ENCODE measurements around the gene SLC6A11. TPM values are rescaled to one million over a fixed set of nuclear protein-coding genes. Genes with fewer than 3 reads are reported as not detected.

Gene SLC6A11
- total and polyA plus RNA-seq, 2 of the 8 experiments (the other 6 are each of a cell fraction or from before 2014, with no cell fraction given): 0.78 to 1.5 TPM

DNA sequence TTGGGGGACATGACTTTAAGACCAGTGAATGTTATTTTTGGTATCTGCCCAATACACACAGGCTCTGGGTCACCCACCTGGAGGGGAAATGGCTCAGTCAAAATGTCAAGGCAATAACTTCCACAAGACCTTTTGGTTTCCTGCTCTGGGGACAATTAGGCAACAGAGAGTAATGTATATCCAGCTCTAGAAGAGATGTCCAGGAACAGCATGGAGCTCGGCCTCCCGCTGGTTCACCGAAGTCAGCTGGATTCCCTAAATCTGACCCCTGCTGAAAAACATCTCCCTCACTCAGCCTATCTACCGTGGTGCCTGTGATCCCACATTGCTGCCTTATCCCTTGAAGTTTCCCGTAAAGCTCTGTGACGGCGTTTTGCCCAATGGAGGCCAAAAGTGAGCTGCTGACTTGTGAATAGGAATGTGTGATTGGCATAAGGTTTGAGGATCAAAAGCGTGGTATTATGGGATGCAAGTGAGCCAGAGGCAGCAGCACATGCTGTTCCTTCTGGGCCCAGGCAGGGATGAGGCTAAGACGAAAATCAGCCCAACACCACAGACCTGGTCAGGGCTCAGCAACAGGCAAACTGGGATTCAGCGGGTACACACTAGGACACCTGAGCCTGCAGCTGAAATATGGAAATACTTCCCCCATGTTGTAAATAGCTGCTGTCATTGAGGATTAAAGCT is 47.2 kb upstream of the SLC6A11 start (continued):
- TF ChIP-seq, protein P1, sequence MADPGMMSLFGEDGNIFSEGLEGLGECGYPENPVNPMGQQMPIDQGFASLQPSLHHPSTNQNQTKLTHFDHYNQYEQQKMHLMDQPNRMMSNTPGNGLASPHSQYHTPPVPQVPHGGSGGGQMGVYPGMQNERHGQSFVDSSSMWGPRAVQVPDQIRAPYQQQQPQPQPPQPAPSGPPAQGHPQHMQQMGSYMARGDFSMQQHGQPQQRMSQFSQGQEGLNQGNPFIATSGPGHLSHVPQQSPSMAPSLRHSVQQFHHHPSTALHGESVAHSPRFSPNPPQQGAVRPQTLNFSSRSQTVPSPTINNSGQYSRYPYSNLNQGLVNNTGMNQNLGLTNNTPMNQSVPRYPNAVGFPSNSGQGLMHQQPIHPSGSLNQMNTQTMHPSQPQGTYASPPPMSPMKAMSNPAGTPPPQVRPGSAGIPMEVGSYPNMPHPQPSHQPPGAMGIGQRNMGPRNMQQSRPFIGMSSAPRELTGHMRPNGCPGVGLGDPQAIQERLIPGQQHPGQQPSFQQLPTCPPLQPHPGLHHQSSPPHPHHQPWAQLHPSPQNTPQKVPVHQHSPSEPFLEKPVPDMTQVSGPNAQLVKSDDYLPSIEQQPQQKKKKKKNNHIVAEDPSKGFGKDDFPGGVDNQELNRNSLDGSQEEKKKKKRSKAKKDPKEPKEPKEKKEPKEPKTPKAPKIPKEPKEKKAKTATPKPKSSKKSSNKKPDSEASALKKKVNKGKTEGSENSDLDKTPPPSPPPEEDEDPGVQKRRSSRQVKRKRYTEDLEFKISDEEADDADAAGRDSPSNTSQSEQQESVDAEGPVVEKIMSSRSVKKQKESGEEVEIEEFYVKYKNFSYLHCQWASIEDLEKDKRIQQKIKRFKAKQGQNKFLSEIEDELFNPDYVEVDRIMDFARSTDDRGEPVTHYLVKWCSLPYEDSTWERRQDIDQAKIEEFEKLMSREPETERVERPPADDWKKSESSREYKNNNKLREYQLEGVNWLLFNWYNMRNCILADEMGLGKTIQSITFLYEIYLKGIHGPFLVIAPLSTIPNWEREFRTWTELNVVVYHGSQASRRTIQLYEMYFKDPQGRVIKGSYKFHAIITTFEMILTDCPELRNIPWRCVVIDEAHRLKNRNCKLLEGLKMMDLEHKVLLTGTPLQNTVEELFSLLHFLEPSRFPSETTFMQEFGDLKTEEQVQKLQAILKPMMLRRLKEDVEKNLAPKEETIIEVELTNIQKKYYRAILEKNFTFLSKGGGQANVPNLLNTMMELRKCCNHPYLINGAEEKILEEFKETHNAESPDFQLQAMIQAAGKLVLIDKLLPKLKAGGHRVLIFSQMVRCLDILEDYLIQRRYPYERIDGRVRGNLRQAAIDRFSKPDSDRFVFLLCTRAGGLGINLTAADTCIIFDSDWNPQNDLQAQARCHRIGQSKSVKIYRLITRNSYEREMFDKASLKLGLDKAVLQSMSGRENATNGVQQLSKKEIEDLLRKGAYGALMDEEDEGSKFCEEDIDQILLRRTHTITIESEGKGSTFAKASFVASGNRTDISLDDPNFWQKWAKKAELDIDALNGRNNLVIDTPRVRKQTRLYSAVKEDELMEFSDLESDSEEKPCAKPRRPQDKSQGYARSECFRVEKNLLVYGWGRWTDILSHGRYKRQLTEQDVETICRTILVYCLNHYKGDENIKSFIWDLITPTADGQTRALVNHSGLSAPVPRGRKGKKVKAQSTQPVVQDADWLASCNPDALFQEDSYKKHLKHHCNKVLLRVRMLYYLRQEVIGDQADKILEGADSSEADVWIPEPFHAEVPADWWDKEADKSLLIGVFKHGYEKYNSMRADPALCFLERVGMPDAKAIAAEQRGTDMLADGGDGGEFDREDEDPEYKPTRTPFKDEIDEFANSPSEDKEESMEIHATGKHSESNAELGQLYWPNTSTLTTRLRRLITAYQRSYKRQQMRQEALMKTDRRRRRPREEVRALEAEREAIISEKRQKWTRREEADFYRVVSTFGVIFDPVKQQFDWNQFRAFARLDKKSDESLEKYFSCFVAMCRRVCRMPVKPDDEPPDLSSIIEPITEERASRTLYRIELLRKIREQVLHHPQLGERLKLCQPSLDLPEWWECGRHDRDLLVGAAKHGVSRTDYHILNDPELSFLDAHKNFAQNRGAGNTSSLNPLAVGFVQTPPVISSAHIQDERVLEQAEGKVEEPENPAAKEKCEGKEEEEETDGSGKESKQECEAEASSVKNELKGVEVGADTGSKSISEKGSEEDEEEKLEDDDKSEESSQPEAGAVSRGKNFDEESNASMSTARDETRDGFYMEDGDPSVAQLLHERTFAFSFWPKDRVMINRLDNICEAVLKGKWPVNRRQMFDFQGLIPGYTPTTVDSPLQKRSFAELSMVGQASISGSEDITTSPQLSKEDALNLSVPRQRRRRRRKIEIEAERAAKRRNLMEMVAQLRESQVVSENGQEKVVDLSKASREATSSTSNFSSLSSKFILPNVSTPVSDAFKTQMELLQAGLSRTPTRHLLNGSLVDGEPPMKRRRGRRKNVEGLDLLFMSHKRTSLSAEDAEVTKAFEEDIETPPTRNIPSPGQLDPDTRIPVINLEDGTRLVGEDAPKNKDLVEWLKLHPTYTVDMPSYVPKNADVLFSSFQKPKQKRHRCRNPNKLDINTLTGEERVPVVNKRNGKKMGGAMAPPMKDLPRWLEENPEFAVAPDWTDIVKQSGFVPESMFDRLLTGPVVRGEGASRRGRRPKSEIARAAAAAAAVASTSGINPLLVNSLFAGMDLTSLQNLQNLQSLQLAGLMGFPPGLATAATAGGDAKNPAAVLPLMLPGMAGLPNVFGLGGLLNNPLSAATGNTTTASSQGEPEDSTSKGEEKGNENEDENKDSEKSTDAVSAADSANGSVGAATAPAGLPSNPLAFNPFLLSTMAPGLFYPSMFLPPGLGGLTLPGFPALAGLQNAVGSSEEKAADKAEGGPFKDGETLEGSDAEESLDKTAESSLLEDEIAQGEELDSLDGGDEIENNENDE (IDR thresholded peaks at IDR 0.05; ENCODE audit: insufficient replicate concordance, low read length): no peak
- no peak for TF ChIP-seq SP2 (IDR thresholded peaks at IDR 0.05; ENCODE audit: low read length)
- TF ChIP-seq, protein P2, sequence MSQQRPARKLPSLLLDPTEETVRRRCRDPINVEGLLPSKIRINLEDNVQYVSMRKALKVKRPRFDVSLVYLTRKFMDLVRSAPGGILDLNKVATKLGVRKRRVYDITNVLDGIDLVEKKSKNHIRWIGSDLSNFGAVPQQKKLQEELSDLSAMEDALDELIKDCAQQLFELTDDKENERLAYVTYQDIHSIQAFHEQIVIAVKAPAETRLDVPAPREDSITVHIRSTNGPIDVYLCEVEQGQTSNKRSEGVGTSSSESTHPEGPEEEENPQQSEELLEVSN (IDR thresholded peaks at IDR 0.05): no peak

Data from H1 (cell line).